Vagina (tissue), 2 donors: ENCODE data around the gene PRND.

Experiments
- CTCF ChIP-seq, 3 experiments: fragments of 450-650 bp in 2 of 3; fragments of 200-600 bp in 1 of 3; sonication (generic) in 1 of 3; IDR thresholded peaks; one replicate each; pipeline ENCODE4 v1.5.1; 2017 to 2019; ENCODE audit warnings: antibody characterized with exemption in 3 of 3, mild to moderate bottlenecking in 2 of 3, moderate library complexity in 2 of 3
- POLR2A ChIP-seq, 2 donors: fragments of 450-650 bp; IDR thresholded peaks; one replicate each; pipeline ENCODE4 v1.6.1; 2017; ENCODE audit warnings: antibody characterized with exemption in 2 of 2, mild to moderate bottlenecking in 2 of 2, moderate library complexity in 2 of 2
- POLR2AphosphoS5 ChIP-seq, 2 donors: sonication (generic); formaldehyde crosslinking; IDR thresholded peaks; one replicate each; pipeline ENCODE4 v1.9.0; 2017; ENCODE audit warnings: antibody characterized with exemption in 2 of 2, mild to moderate bottlenecking in 2 of 2, low read depth in 1 of 2; ENCODE audit not compliant: insufficient read depth in 1 of 2

GRCh38 chr20:4682682-4683081, 39.0 kb upstream of the PRND start:
- no peak for TF ChIP-seq CTCF (IDR thresholded peaks at IDR 0.05)
- no peak for TF ChIP-seq POLR2A (IDR thresholded peaks at IDR 0.05)
- no peak for TF ChIP-seq POLR2AphosphoS5 (IDR thresholded peaks at IDR 0.05; ENCODE audit: insufficient read depth in 1 of 2, low read depth in 1 of 2)
